CD4-positive, alpha-beta T cell (primary cell): ENCODE data around the gene TMEM117. TPM values are rescaled to one million over a fixed set of nuclear protein-coding genes. Genes with fewer than 3 reads are reported as not detected.

Source experiments
- ATAC-seq: fragments of 200-7000 bp; cut with Tn5 transposase; one replicate; pipeline ENCODE4 v1.10.0; 2022; ENCODE audit warnings: mild to moderate bottlenecking; ENCODE audit not compliant: poor library complexity
- CTCF ChIA-PET: fragments of 350-600 bp; sonication (Branson Sonifier 250); formaldehyde crosslinking; loops from one replicate; lab custom pipeline; 2021; ENCODE audit warnings: antibody characterized with exemption, inconsistent platforms; lab: Charles Lee
- POLR2A ChIA-PET: fragments of 350-600 bp; sonication (Branson Sonifier 250); formaldehyde crosslinking; loops from one replicate; lab custom pipeline; 2021; ENCODE audit warnings: antibody characterized with exemption, inconsistent platforms; lab: Charles Lee
- DNase-seq, 14 experiments: peaks; one replicate each; pipeline ENCODE4 v3.0.0-alpha.2; 2013 to 2020; ENCODE audit warnings: mixed read lengths in 2 of 14
- H3K27ac ChIP-seq, 2 donors: one replicate each; pipeline versions ENCODE4 v1.5.1 to v1.7.0; 2013; ENCODE audit warnings: low read length in 2 of 2, low read depth in 1 of 2, mild to moderate bottlenecking in 1 of 2
- H3K27me3 ChIP-seq, 2 experiments: 1 replicate in 1 of 2; 2 replicates in 1 of 2; pipeline versions ENCODE4 v1.6.1 to v1.7.0; 2013; ENCODE audit warnings: low read length in 2 of 2, control low read depth in 1 of 2, mild to moderate bottlenecking in 1 of 2, moderate library complexity in 1 of 2; ENCODE audit not compliant: insufficient read depth in 2 of 2, control insufficient read depth in 1 of 2
- H3K36me3 ChIP-seq: one replicate; pipeline ENCODE4 v1.6.1; 2013; ENCODE audit warnings: low read length, control low read depth; ENCODE audit not compliant: insufficient read depth
- H3K4me1 ChIP-seq: one replicate; pipeline ENCODE4 v1.6.1; 2013; ENCODE audit warnings: low read length, control low read depth; ENCODE audit not compliant: insufficient read depth
- H3K4me3 ChIP-seq: one replicate; pipeline ENCODE4 v1.5.1; 2013; ENCODE audit warnings: mild to moderate bottlenecking, low read length, moderate library complexity
- H3K9me3 ChIP-seq, 2 experiments: 1 replicate in 1 of 2; 2 replicates in 1 of 2; pipeline versions ENCODE4 v1.6.1 to v1.7.0; 2013; ENCODE audit warnings: low read length in 2 of 2, mild to moderate bottlenecking in 2 of 2, control low read depth in 1 of 2, moderate library complexity in 1 of 2; ENCODE audit not compliant: control insufficient read depth in 1 of 2, insufficient read depth in 1 of 2
- H3K27ac Mint-ChIP-seq: one replicate; pipeline ENCODE4 v1.8.0; 2020; ENCODE audit warnings: mixed read lengths
- H3K27me3 Mint-ChIP-seq: one replicate; pipeline ENCODE4 v1.8.0; 2021; ENCODE audit warnings: mixed read lengths
- H3K36me3 Mint-ChIP-seq: one replicate; pipeline ENCODE4 v1.8.0; 2021; ENCODE audit warnings: low read depth, mixed read lengths
- H3K4me1 Mint-ChIP-seq: one replicate; pipeline ENCODE4 v1.8.0; 2021; ENCODE audit warnings: low read depth, mixed read lengths
- H3K4me3 Mint-ChIP-seq: one replicate; pipeline ENCODE4 v1.8.0; 2020; ENCODE audit warnings: mild to moderate bottlenecking, mixed read lengths
- H3K9me3 Mint-ChIP-seq: one replicate; pipeline ENCODE4 v1.8.0; 2020; ENCODE audit warnings: mixed read lengths
- CTCF ChIP-seq: fragments of 200-600 bp; IDR thresholded peaks from one replicate; pipeline ENCODE4 v1.8.0; 2022; ENCODE audit warnings: antibody characterized with exemption, mild to moderate bottlenecking
- intact Hi-C, 2 experiments: fragments of 100-400 bp; cut with DNase I in 1 of 2; cut with micrococcal nuclease in 1 of 2; formaldehyde crosslinking; loops; one replicate each; pipeline versions ENCODE4 v1.15.1 to v1.9.0; 2023 to 2025; cut with DNase I, micrococcal nuclease
- total RNA-seq, 174 experiments: library from RNA in 2 of 174; stranded (reverse) in 2 of 174; gene quantifications; one replicate each; pipeline ENCODE4 v1.2.3 and lab custom pipeline; 2021 to 2026

TMEM117 gene
- total RNA-seq, 2 experiments from 2014 or later, result 3.4 to 4.4 TPM

GRCh38 chr12:43884683-43885410 lies 49.0 kb downstream of the TMEM117 start:
- no peaks in the 10 kb centered on the region for H3K27me3 Mint-ChIP-seq
- CTCF ChIA-PET, result no interaction called here

GRCh38 chr12:43887397-43887796 lies 51.5 kb downstream of the TMEM117 start:
- no peak overlapping the region for H3K27ac Mint-ChIP-seq
- peaks cover 6% of the 10 kb centered on the region for H3K36me3 Mint-ChIP-seq
- intact Hi-C loops, result no loop called here
- H3K4me1 ChIP-seq, result no peaks in the 10 kb centered on the region
- no peak for TF ChIP-seq CTCF
- H3K4me3 Mint-ChIP-seq, result no peak overlapping the region
- no peak overlapping the region for H3K4me3 ChIP-seq
- H3K36me3 ChIP-seq, result no peaks in the 10 kb centered on the region
- no peaks in the 10 kb centered on the region for H3K9me3 Mint-ChIP-seq
- ATAC-seq (no peak), DNase-seq (no peak)
- H3K27ac ChIP-seq, result no peak overlapping the region
- H3K27me3 Mint-ChIP-seq, result no peaks in the 10 kb centered on the region
- no peaks in the 10 kb centered on the region for H3K4me1 Mint-ChIP-seq
- ChIA-PET POLR2A (no interaction called here), CTCF (no interaction called here)
- no peaks in the 10 kb centered on the region for H3K27me3 ChIP-seq
- no peaks in the 10 kb centered on the region for H3K9me3 ChIP-seq

More at GRCh38 chr12:43884683-43885410, 49.0 kb downstream of the TMEM117 start:
- POLR2A ChIA-PET, result no interaction called here
- H3K4me1 Mint-ChIP-seq, result no peaks in the 10 kb centered on the region
- no peak overlapping the region for H3K4me3 ChIP-seq
- H3K27ac Mint-ChIP-seq, result no peak overlapping the region
- TF ChIP-seq CTCF, result no peak
- no peaks in the 10 kb centered on the region for H3K9me3 Mint-ChIP-seq
- ATAC-seq (no peak), DNase-seq (no peak)
- no peak overlapping the region for H3K4me3 Mint-ChIP-seq
- H3K27ac ChIP-seq, result no peak overlapping the region
- no peaks in the 10 kb centered on the region for H3K9me3 ChIP-seq
- intact Hi-C loops, result loop anchor here (5.0 kb wide), 4 partner anchors 48 to 1403 kb away; partner anchors contain the start of genes IRAK4 (in 1 of the 2), PUS7L (in 1 of the 2) and TMEM117 (in 1 of the 2)
- H3K4me1 ChIP-seq, result no peaks in the 10 kb centered on the region
- H3K36me3 Mint-ChIP-seq, result no peaks in the 10 kb centered on the region
- H3K27me3 ChIP-seq, result no peaks in the 10 kb centered on the region
- no peaks in the 10 kb centered on the region for H3K36me3 ChIP-seq

- Histone ChIP-seq H3K36me3 (no peaks in the 10 kb centered on the region), H3K27me3 (no peaks in the 10 kb centered on the region), H3K4me3 (no peak overlapping the region), H3K4me1 (no peaks in the 10 kb centered on the region), H3K27ac (no peak overlapping the region), H3K9me3 (no peaks in the 10 kb centered on the region)
- Mint-ChIP-seq H3K27me3 (no peaks in the 10 kb centered on the region), H3K4me3 (no peak overlapping the region), H3K9me3 (peaks cover 5% of the 10 kb centered on the region), H3K36me3 (peaks cover 21% of the 10 kb centered on the region), H3K27ac (no peak overlapping the region), H3K4me1 (no peaks in the 10 kb centered on the region)
- no peak for TF ChIP-seq CTCF
- CTCF ChIA-PET, result interaction anchor here (1.2 kb wide), 1 partner anchor 9 kb away, joined by 4 read pairs; no protein-coding TSS in a partner anchor
- DNase-seq, result no peak
- no peak for ATAC-seq
- POLR2A ChIA-PET, result no interaction called here
- intact Hi-C loops, result no loop called here
These were observed 56.1 kb downstream of the TMEM117 start for GRCh38 chr12:43891856-43892574.
